Measurements from ENCODE around the gene BEST2.

DNA sequence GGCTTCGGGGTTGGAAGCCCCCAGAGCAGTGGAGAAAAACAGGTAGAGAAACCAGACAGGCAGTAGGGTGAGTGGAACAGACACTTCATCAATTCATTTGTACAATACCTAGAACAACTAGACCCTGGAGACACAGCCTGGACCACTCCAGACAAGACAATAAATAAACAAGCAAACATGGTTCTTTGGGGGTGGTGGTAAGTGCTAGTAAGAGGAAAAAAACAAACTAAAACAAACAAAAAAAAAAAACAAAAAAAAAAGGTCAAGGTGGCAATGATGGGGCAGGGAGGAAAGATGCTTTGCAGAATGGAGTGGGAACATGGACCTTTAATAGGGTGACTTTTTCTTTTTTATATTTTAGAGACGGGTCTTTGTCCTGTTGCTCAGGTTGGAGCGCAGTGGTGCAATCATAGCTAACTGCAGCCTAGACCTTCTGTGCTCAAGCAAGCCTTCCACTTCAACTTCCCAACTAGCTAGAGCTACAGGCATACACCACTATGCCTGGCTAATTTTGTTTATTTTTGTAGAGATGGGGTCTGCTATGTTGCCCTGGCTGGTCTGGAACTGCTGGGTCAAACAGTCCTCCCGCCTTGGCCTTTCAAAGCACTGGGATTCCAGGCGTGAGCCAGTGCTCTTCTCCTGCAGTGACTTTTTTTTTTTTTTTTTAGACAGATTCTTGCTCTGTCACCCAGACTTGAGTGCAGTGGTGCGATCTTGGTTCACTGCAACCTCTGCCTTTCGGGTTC is 42.8 kb downstream of the BEST2 start:
- no peak for TF ChIP-seq YY1 (IDR thresholded peaks at IDR 0.05; ENCODE audit: extremely low read depth, insufficient replicate concordance, low read depth, low read length)
- TF ChIP-seq, protein P1, sequence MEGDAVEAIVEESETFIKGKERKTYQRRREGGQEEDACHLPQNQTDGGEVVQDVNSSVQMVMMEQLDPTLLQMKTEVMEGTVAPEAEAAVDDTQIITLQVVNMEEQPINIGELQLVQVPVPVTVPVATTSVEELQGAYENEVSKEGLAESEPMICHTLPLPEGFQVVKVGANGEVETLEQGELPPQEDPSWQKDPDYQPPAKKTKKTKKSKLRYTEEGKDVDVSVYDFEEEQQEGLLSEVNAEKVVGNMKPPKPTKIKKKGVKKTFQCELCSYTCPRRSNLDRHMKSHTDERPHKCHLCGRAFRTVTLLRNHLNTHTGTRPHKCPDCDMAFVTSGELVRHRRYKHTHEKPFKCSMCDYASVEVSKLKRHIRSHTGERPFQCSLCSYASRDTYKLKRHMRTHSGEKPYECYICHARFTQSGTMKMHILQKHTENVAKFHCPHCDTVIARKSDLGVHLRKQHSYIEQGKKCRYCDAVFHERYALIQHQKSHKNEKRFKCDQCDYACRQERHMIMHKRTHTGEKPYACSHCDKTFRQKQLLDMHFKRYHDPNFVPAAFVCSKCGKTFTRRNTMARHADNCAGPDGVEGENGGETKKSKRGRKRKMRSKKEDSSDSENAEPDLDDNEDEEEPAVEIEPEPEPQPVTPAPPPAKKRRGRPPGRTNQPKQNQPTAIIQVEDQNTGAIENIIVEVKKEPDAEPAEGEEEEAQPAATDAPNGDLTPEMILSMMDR (IDR thresholded peaks at IDR 0.05 in 2 of 3, conservative IDR thresholded peaks at IDR 0.05 in 1 of 3; ENCODE audit: borderline replicate concordance in 1 of 3, insufficient read depth in 1 of 3, low read depth in 2 of 3, low read length in 2 of 3) = no peak

Data from HCT116 (cell line).